Progenitor cell of endocrine pancreas (in vitro differentiated cells): ENCODE data around the gene TRIM21. TPM values are rescaled to one million over a fixed set of nuclear protein-coding genes. Genes with fewer than 3 reads are reported as not detected.
"Not testable (repeated sequence)": the region's sequence is repeated elsewhere in the genome, so short reads cannot be mapped to it uniquely, and the experiment has no call there.

Experiments used
- DNase-seq: peaks from one replicate; pipeline ENCODE4 v3.0.0; 2021; ENCODE audit warnings: low spot score; ENCODE audit not compliant: unreplicated experiment
- H3K27ac Mint-ChIP-seq: 2 replicates; pipeline ENCODE4 v1.8.0; 2021; ENCODE audit warnings: mild to moderate bottlenecking, moderate library complexity, mixed read lengths
- H3K27me3 Mint-ChIP-seq: 2 replicates; pipeline ENCODE4 v1.8.0; 2021; ENCODE audit warnings: mixed read lengths
- H3K36me3 Mint-ChIP-seq: 2 replicates; pipeline ENCODE4 v1.8.0; 2022; ENCODE audit warnings: mixed read lengths; ENCODE audit not compliant: insufficient read depth
- H3K4me1 Mint-ChIP-seq: 2 replicates; pipeline ENCODE4 v1.8.0; 2021; ENCODE audit warnings: low read depth, mixed read lengths
- H3K4me3 Mint-ChIP-seq: 2 replicates; pipeline ENCODE4 v1.8.0; 2021; ENCODE audit warnings: low read depth, mild to moderate bottlenecking, moderate library complexity, mixed read lengths
- H3K9me3 Mint-ChIP-seq: 2 replicates; pipeline ENCODE4 v1.8.0; 2021; ENCODE audit warnings: low read depth, mixed read lengths
- CTCF ChIP-seq: fragments of 200-600 bp; sonication (generic); IDR thresholded peaks from one replicate; pipeline ENCODE4 v1.5.0; 2021; ENCODE audit warnings: antibody characterized with exemption, mild to moderate bottlenecking; ENCODE audit not compliant: unreplicated experiment
- total RNA-seq: library from RNA; stranded (reverse); gene quantifications from 2 replicates; pipeline ENCODE4 v1.2.1, GENCODE V29; 2021

TRIM21 gene
- total RNA-seq, 1 donor from 2014 or later = 11.9 TPM

- no peak for DNase-seq
- Mint-ChIP-seq H3K9me3 (no peaks in the 10 kb centered on the region), H3K36me3 (no peaks in the 10 kb centered on the region), H3K27ac (no peak overlapping the region), H3K4me1 (peaks cover 1% of the 10 kb centered on the region), H3K27me3 (no peaks in the 10 kb centered on the region), H3K4me3 (no peak overlapping the region)
- no peak for TF ChIP-seq CTCF
Observed at GRCh38 chr11:4418403-4418802, 24.9 kb upstream of the TRIM21 start.

GRCh38 chr11:4416816-4417215 is 23.3 kb upstream of the TRIM21 start:
- H3K4me3 Mint-ChIP-seq = no peak overlapping the region
- no peak for DNase-seq
- no peaks in the 10 kb centered on the region for H3K9me3 Mint-ChIP-seq
- peaks cover 1% of the 10 kb centered on the region for H3K4me1 Mint-ChIP-seq
- H3K36me3 Mint-ChIP-seq = no peaks in the 10 kb centered on the region
- TF ChIP-seq CTCF = no peak
- no peak overlapping the region for H3K27ac Mint-ChIP-seq
- H3K27me3 Mint-ChIP-seq = no peaks in the 10 kb centered on the region

- no peaks in the 10 kb centered on the region for H3K27me3 Mint-ChIP-seq
- H3K36me3 Mint-ChIP-seq = no peaks in the 10 kb centered on the region
- H3K9me3 Mint-ChIP-seq = no peaks in the 10 kb centered on the region
Observed at GRCh38 chr11:4416306-4416705, 22.8 kb upstream of the TRIM21 start.

GRCh38 chr11:4406206-4406605 is 12.7 kb upstream of the TRIM21 start:
- H3K27me3 Mint-ChIP-seq, H3K36me3 Mint-ChIP-seq, H3K4me1 Mint-ChIP-seq, DNase-seq, H3K4me3 Mint-ChIP-seq, H3K27ac Mint-ChIP-seq: not testable (repeated sequence)
- peaks cover 21% of the 10 kb centered on the region for H3K9me3 Mint-ChIP-seq

More at GRCh38 chr11:4416306-4416705, 22.8 kb upstream of the TRIM21 start:
- TF ChIP-seq CTCF = no peak
- no peak overlapping the region for H3K27ac Mint-ChIP-seq
- H3K4me3 Mint-ChIP-seq = no peak overlapping the region
- H3K4me1 Mint-ChIP-seq = peaks cover 1% of the 10 kb centered on the region
- no peak for DNase-seq

GRCh38 chr11:4393858-4394223 is 339 bp upstream of the TRIM21 start:
- Mint-ChIP-seq H3K4me3 (peak overlapping the region; percentile 87), H3K9me3 (peaks cover 12% of the 10 kb centered on the region)

More at GRCh38 chr11:4393858-4394223, 339 bp upstream of the TRIM21 start:
- peaks cover 11% of the 10 kb centered on the region for H3K36me3 Mint-ChIP-seq
- peaks cover 5% of the 10 kb centered on the region for H3K27me3 Mint-ChIP-seq
- no peak for TF ChIP-seq CTCF
- H3K4me1 Mint-ChIP-seq = peaks cover 9% of the 10 kb centered on the region
- DNase-seq = no peak
- H3K27ac Mint-ChIP-seq = no peak overlapping the region
